ENCODE data around the gene RUBCNL.

RUBCNL gene

GRCh38 chr13:46348961-46349360 is 38.1 kb downstream of the RUBCNL start:
- no peak overlapping the region for H3K4me3 ChIP-seq (ENCODE audit: low read length)
- no peak overlapping the region for H3K27ac ChIP-seq (ENCODE audit: low read length)
- no peak overlapping the region for H2AFZ ChIP-seq (ENCODE audit: low read length)
- TF ChIP-seq EZH2phosphoT487 (IDR thresholded peaks at IDR 0.05; ENCODE audit: low read length) = no peak
- no peak for TF ChIP-seq EZH2 (optimal IDR thresholded peaks at IDR 0.05; ENCODE audit: low read depth, low read length)
- no peaks in the 10 kb centered on the region for H3K36me3 ChIP-seq (replicated peaks; ENCODE audit: insufficient read depth, low read length)
- no peaks in the 10 kb centered on the region for H3F3A ChIP-seq (ENCODE audit: insufficient read depth, low read length)
- no peaks in the 10 kb centered on the region for H3K27me3 ChIP-seq (replicated peaks; ENCODE audit: insufficient read depth, low read length)
- no peaks in the 10 kb centered on the region for H4K20me1 ChIP-seq (ENCODE audit: insufficient read depth, low read length)
- H3K79me2 ChIP-seq (ENCODE audit: low read length) = no peaks in the 10 kb centered on the region
- DNase-seq = no peak
- H3K9me3 ChIP-seq (replicated peaks; ENCODE audit: insufficient read depth, low read length) = no peaks in the 10 kb centered on the region
- no peaks in the 10 kb centered on the region for H3K4me1 ChIP-seq (ENCODE audit: low read length)
- H3K9me2 ChIP-seq (replicated peaks; ENCODE audit: insufficient read depth, low read length) = no peaks in the 10 kb centered on the region
- no peak overlapping the region for H3K4me2 ChIP-seq (ENCODE audit: low read depth, low read length)
- H3K9ac ChIP-seq (ENCODE audit: low read length) = no peak overlapping the region

DNA sequence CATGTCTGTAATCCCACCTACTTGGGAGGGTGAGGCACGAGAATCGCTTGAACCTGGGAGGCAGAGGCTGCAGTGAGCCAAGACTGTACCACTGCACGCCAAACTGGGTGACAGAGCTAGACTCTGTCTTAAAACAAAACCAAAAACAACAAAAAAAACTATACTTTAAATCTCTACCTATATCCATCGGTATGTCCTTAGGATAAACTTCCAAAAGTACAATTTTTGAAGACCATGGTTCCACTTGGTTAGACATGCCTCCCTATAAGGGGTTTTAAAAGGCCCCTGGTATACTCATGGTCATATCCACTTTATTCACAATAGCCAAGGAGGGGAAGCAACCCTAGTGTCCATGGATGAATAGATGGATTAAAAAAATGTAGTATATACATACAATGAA is 39.8 kb downstream of the RUBCNL start:
- no peak overlapping the region for H2AFZ ChIP-seq (ENCODE audit: low read length)
- no peak overlapping the region for H3K4me2 ChIP-seq (ENCODE audit: low read depth, low read length)
- H3K27ac ChIP-seq (ENCODE audit: low read length) = no peak overlapping the region
- no peak overlapping the region for H3K9ac ChIP-seq (ENCODE audit: low read length)
- no peaks in the 10 kb centered on the region for H3K36me3 ChIP-seq (replicated peaks; ENCODE audit: insufficient read depth, low read length)
- TF ChIP-seq EZH2 (optimal IDR thresholded peaks at IDR 0.05; ENCODE audit: low read depth, low read length) (no peak), EZH2phosphoT487 (IDR thresholded peaks at IDR 0.05; ENCODE audit: low read length) (no peak)
- TF ChIP-seq, protein P1, sequence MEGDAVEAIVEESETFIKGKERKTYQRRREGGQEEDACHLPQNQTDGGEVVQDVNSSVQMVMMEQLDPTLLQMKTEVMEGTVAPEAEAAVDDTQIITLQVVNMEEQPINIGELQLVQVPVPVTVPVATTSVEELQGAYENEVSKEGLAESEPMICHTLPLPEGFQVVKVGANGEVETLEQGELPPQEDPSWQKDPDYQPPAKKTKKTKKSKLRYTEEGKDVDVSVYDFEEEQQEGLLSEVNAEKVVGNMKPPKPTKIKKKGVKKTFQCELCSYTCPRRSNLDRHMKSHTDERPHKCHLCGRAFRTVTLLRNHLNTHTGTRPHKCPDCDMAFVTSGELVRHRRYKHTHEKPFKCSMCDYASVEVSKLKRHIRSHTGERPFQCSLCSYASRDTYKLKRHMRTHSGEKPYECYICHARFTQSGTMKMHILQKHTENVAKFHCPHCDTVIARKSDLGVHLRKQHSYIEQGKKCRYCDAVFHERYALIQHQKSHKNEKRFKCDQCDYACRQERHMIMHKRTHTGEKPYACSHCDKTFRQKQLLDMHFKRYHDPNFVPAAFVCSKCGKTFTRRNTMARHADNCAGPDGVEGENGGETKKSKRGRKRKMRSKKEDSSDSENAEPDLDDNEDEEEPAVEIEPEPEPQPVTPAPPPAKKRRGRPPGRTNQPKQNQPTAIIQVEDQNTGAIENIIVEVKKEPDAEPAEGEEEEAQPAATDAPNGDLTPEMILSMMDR (IDR thresholded peaks at IDR 0.05; ENCODE audit: low read length) = no peak
- H3K27me3 ChIP-seq (replicated peaks; ENCODE audit: insufficient read depth, low read length) = no peaks in the 10 kb centered on the region
- no peaks in the 10 kb centered on the region for H3K9me3 ChIP-seq (replicated peaks; ENCODE audit: insufficient read depth, low read length)
- H4K20me1 ChIP-seq (ENCODE audit: insufficient read depth, low read length) = no peaks in the 10 kb centered on the region
- no peaks in the 10 kb centered on the region for H3F3A ChIP-seq (ENCODE audit: insufficient read depth, low read length)
- no peaks in the 10 kb centered on the region for H3K9me2 ChIP-seq (replicated peaks; ENCODE audit: insufficient read depth, low read length)
- no peak overlapping the region for H3K4me3 ChIP-seq (ENCODE audit: low read length)
- no peaks in the 10 kb centered on the region for H3K4me1 ChIP-seq (ENCODE audit: low read length)
- DNase-seq = no peak
- no peaks in the 10 kb centered on the region for H3K79me2 ChIP-seq (ENCODE audit: low read length)

DNA sequence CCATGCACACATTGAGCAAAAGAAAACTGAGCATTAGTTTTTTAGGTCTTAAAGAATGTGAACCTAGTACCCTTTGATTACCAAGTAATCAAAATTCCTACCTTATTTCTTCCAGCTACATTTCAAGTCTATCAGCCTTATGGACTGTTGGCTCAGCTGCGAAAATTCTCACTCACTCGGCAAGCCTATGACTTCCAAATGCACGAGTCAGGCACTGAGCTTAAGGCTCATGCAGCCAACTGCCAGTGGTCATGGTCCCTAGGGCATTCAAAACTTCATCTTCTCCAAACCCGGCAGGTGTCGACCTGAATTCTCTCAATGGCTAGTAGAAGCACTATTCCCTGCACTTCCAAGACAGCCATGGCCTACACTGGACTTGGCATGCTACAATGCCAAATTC is 41.2 kb downstream of the RUBCNL start:
- no peaks in the 10 kb centered on the region for H3K36me3 ChIP-seq (replicated peaks; ENCODE audit: insufficient read depth, low read length)
- no peak for DNase-seq

DNA sequence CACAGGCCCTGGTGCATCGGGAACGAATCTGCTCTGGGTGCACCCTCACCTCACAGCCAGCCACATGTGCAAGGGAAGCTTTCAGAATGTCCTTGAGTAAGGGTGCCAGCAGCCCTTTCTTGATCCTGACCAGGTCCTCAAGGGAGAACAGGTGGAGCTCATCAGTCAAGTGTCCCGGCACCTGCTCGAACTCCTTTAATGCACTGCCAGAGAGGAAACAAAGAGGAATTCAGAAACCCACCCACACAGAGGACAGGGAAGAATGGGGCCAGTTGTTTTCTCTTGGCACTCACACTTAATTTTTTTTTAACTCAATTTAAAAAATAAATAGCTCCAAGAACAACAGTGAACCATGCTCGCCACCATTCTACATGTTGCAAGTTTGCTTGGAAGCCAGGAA is 41.7 kb downstream of the RUBCNL start:
- TF ChIP-seq EZH2 (optimal IDR thresholded peaks at IDR 0.05; ENCODE audit: low read depth, low read length) = no peak
- no peaks in the 10 kb centered on the region for H3F3A ChIP-seq (ENCODE audit: insufficient read depth, low read length)
- H3K9me3 ChIP-seq (replicated peaks; ENCODE audit: insufficient read depth, low read length) = no peaks in the 10 kb centered on the region
- no peaks in the 10 kb centered on the region for H3K79me2 ChIP-seq (ENCODE audit: low read length)
- H3K4me3 ChIP-seq (ENCODE audit: low read length) = no peak overlapping the region
- no peak overlapping the region for H3K9ac ChIP-seq (ENCODE audit: low read length)
- H3K4me2 ChIP-seq (ENCODE audit: low read depth, low read length) = no peak overlapping the region
- DNase-seq = no peak
- no peaks in the 10 kb centered on the region for H3K4me1 ChIP-seq (ENCODE audit: low read length)
- no peaks in the 10 kb centered on the region for H3K9me2 ChIP-seq (replicated peaks; ENCODE audit: insufficient read depth, low read length)
- no peaks in the 10 kb centered on the region for H3K36me3 ChIP-seq (replicated peaks; ENCODE audit: insufficient read depth, low read length)
- no peak overlapping the region for H3K27ac ChIP-seq (ENCODE audit: low read length)
- H3K27me3 ChIP-seq (replicated peaks; ENCODE audit: insufficient read depth, low read length) = no peaks in the 10 kb centered on the region
- H2AFZ ChIP-seq (ENCODE audit: low read length) = no peak overlapping the region
- no peaks in the 10 kb centered on the region for H4K20me1 ChIP-seq (ENCODE audit: insufficient read depth, low read length)

More for the DNA sequence above, 41.2 kb downstream of the RUBCNL start:
- Histone ChIP-seq H3K27ac (ENCODE audit: low read length) (no peak overlapping the region), H3K9me2 (replicated peaks; ENCODE audit: insufficient read depth, low read length) (no peaks in the 10 kb centered on the region), H3K4me3 (ENCODE audit: low read length) (no peak overlapping the region), H3F3A (ENCODE audit: insufficient read depth, low read length) (no peaks in the 10 kb centered on the region), H3K79me2 (ENCODE audit: low read length) (no peaks in the 10 kb centered on the region), H2AFZ (ENCODE audit: low read length) (no peak overlapping the region), H3K4me1 (ENCODE audit: low read length) (no peaks in the 10 kb centered on the region), H3K9me3 (replicated peaks; ENCODE audit: insufficient read depth, low read length) (no peaks in the 10 kb centered on the region), H3K4me2 (ENCODE audit: low read depth, low read length) (no peak overlapping the region), H4K20me1 (ENCODE audit: insufficient read depth, low read length) (no peaks in the 10 kb centered on the region), H3K27me3 (replicated peaks; ENCODE audit: insufficient read depth, low read length) (no peaks in the 10 kb centered on the region), H3K9ac (ENCODE audit: low read length) (no peak overlapping the region)
- TF ChIP-seq, protein P1 (IDR thresholded peaks at IDR 0.05; ENCODE audit: low read length) = no peak
- TF ChIP-seq EZH2phosphoT487 (IDR thresholded peaks at IDR 0.05; ENCODE audit: low read length) = no peak
- no peak for TF ChIP-seq EZH2 (optimal IDR thresholded peaks at IDR 0.05; ENCODE audit: low read depth, low read length)
